Transverse colon (tissue), 4 donors: ENCODE data around the gene PRDM5.

Experiments
- CTCF ChIP-seq, 5 experiments: fragments of 200-600 bp in 3 of 5; fragments of 450-650 bp in 2 of 5; sonication (generic) in 3 of 5; IDR thresholded peaks; 1 replicate in 2 of 5; 2 replicates in 3 of 5; pipeline ENCODE4 v1.5.1; 2016 to 2017; ENCODE audit warnings: antibody characterized with exemption in 5 of 5, inconsistent platforms in 3 of 5, mild to moderate bottlenecking in 2 of 5, moderate library complexity in 1 of 5
- EP300 ChIP-seq: sonication (generic); formaldehyde crosslinking; IDR thresholded peaks from one replicate; pipeline ENCODE4 v1.6.1; 2017; ENCODE audit warnings: antibody characterized with exemption, low read depth
- POLR2AphosphoS5 ChIP-seq, 3 donors: sonication (generic); formaldehyde crosslinking; IDR thresholded peaks; one replicate each; pipeline ENCODE4 v1.6.1; 2016; ENCODE audit warnings: antibody characterized with exemption in 3 of 3

DNA sequence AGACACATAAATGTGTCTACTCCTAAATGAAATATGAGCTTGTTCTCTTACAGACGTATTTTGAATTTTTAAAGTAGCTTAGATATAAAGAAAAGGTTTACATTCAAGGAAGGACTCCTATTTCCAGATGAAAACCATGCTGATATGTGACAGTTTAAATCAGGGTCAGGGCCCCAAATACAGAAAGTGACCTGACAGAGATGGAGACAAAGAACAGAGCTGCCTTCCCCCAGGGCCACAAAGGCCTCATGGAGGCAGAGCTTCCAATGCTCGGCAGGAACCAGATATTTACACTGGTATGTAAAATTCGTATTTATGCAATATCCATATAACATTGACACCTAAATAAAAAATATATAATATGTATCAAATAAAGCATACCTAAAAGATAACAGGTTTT lies 124.0 kb downstream of the PRDM5 start:
- TF ChIP-seq EP300 (no peak), CTCF (IDR thresholded peaks at IDR 0.05) (no peak), POLR2AphosphoS5 (IDR thresholded peaks at IDR 0.05) (no peak)
